Thoracic aorta (tissue), 2 donors: ENCODE results near the gene CCDC106. TPM values are rescaled to one million over a fixed set of nuclear protein-coding genes. Genes with fewer than 3 reads are reported as not detected.

Source experiments
- ATAC-seq: fragments of 150-250 bp; one replicate; pipeline ENCODE4 v1.8.0; 2017; ENCODE audit warnings: low read depth; ENCODE audit not compliant: insufficient number of reproducible peaks, low FRiP score
- DNase-seq: peaks from one replicate; pipeline ENCODE4 v3.0.0-alpha.2; 2020; ENCODE audit warnings: low spot score
- H3K27ac ChIP-seq, 2 donors: fragments of 200-600 bp; sonication (generic); 1 replicate in 1 of 2; 2 replicates in 1 of 2; pipeline ENCODE4 v1.5.1; 2016; ENCODE audit warnings: mild to moderate bottlenecking in 2 of 2, moderate library complexity in 2 of 2
- H3K27me3 ChIP-seq: fragments of 200-600 bp; sonication (generic); replicated peaks from 2 replicates; pipeline ENCODE4 v1.6.0; 2016; ENCODE audit warnings: mild to moderate bottlenecking; ENCODE audit not compliant: insufficient read depth
- H3K36me3 ChIP-seq: fragments of 200-600 bp; sonication (generic); one replicate; pipeline ENCODE4 v1.5.1; 2016
- H3K4me1 ChIP-seq, 2 donors: fragments of 200-600 bp; sonication (generic); 1 replicate in 1 of 2; 2 replicates in 1 of 2; pipeline versions ENCODE4 v1.5.1 to v1.6.0; 2016; ENCODE audit warnings: low read depth in 2 of 2, mild to moderate bottlenecking in 1 of 2; ENCODE audit not compliant: control insufficient read depth in 1 of 2
- H3K4me3 ChIP-seq: fragments of 200-600 bp; sonication (generic); 2 replicates; pipeline ENCODE4 v1.5.1; 2016; ENCODE audit warnings: mild to moderate bottlenecking
- H3K9me3 ChIP-seq: fragments of 200-600 bp; sonication (generic); 2 replicates; pipeline ENCODE4 v1.5.1; 2016
- CTCF ChIP-seq: fragments of 200-600 bp; sonication (generic); IDR thresholded peaks from one replicate; pipeline ENCODE4 v1.5.1; 2019; ENCODE audit warnings: antibody characterized with exemption
- total RNA-seq, 2 donors: library from RNA; depleted of rRNA; stranded (reverse); fragments of >200 nt; gene quantifications; one replicate each; pipeline versions ENCODE4 v1.1.0 to v1.2.3, GENCODE V29; 2016

Gene CCDC106
- total RNA-seq, result 10 to 100 TPM; 10.5 to 14.8 TPM

GRCh38 chr19:55647732-55648584 is at the start of gene CCDC106:
CCDC106 (plus strand) TSS chr19:55648212; CDS start chr19:55649047, 835 bp downstream.
- Histone ChIP-seq H3K27ac (peak within 1 kb of the TSS; percentile 42 to 77), H3K36me3 (peaks cover 6% of the 10 kb centered on the region), H3K4me3 (peak within 1 kb of the TSS; percentile 96), H3K9me3 (no peaks in the 10 kb centered on the region), H3K27me3 (no peaks in the 10 kb centered on the region), H3K4me1 (peaks cover 32 to 47% of the 10 kb centered on the region in 2 donors)
- DNase-seq (no peak), ATAC-seq (no peak)
- TF ChIP-seq CTCF, result no peak

- DNase-seq, result peak; percentile 85
- Histone ChIP-seq H3K27me3 (no peaks in the 10 kb centered on the region), H3K9me3 (no peaks in the 10 kb centered on the region), H3K4me1 (peaks cover 0 to 19% of the 10 kb centered on the region in 2 donors), H3K36me3 (peaks cover 12% of the 10 kb centered on the region), H3K27ac (peak overlapping the region; percentile 94 to 98), H3K4me3 (peak overlapping the region; percentile 97)
- TF ChIP-seq CTCF, result no peak
- ATAC-seq, result peak; percentile 62
Measured at GRCh38 chr19:55598719-55599467, 49.1 kb upstream of the CCDC106 start.

- TF ChIP-seq CTCF, result no peak
- peak; percentile 97 for DNase-seq
- H3K4me1 ChIP-seq, result peaks cover 4 to 24% of the 10 kb centered on the region in 2 donors
- H3K4me3 ChIP-seq, result peak within 1 kb of the TSS; percentile 97
- H3K9me3 ChIP-seq, result no peaks in the 10 kb centered on the region
- peak within 1 kb of the TSS; percentile 94 to 98 for H3K27ac ChIP-seq
- H3K36me3 ChIP-seq, result peaks cover 12% of the 10 kb centered on the region
- ATAC-seq, result peak; percentile 88
- no peaks in the 10 kb centered on the region for H3K27me3 ChIP-seq
Measured at GRCh38 chr19:55599468-55599841, 48.6 kb upstream of the CCDC106 start, which contains the start of gene FIZ1. FIZ1 (minus strand) TSS chr19:55599517; CDS start chr19:55597865, 1,652 bp downstream.

DNA sequence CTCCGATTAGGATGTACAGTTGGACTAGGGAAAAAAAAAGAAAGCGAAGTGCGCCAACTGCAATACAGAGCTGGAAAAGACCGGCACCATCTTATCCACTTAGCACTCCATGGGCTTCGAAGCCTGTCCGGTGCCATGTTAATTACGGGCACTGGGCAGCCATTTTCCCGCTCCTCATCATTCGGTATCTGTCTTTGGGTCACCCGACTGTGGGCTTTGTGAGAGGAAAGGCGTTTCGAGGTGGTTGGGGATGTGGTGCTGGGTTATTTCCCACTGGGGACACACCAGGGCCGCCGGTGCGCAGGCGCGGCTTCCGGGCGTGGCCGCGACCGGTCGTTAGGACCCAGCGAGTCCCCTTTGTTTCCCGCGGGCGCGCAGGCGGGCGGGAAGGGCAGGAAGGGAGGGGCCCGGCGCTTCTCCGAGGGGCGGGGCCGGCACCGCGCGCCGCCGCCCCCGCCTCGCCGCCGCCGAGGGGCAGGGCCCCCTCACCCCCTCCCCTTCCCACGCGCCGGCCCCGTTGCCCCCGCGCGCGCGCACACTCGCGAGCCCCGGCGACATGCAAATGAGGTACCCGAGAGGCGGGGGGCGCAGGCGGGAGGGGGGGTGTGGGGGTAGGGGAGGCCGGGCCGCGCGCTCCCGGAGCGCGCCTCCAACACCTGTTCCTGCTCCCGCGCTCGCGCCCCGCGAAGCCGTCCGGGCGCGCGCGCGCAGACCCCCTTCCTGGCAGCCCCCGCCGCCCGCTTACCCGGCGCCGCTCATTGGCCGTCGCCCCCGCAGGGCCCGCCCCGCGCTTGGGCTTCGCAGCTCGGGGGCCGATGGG is 48.0 kb upstream of the CCDC106 start, which contains the start of gene ZNF524:
Gene ZNF524 (plus strand): TSS at position 447 of the 820 bp plus-strand sequence. CDS start 1,825 bp downstream, outside the sequence.
- Histone ChIP-seq H3K4me1 (peaks cover 8 to 29% of the 10 kb centered on the region in 2 donors), H3K36me3 (peaks cover 12% of the 10 kb centered on the region), H3K9me3 (no peaks in the 10 kb centered on the region), H3K4me3 (peak within 1 kb of the TSS; percentile 97), H3K27me3 (no peaks in the 10 kb centered on the region), H3K27ac (peak within 1 kb of the TSS; percentile 94 to 98)
- ATAC-seq (peak; percentile 56), DNase-seq (peak; percentile 70)
- no peak for TF ChIP-seq CTCF
